Glutamatergic neuron (in vitro differentiated cells): ENCODE measurements around the gene ERICH4. TPM values are rescaled to one million over a fixed set of nuclear protein-coding genes. Genes with fewer than 3 reads are reported as not detected.
"Not testable (repeated sequence)": the region's sequence is repeated elsewhere in the genome, so short reads cannot be mapped to it uniquely, and the experiment has no call there.

ENCODE experiments used
- DNase-seq: peaks from one replicate; pipeline ENCODE4 v3.0.0; 2022
- H3K27ac Mint-ChIP-seq: one replicate; pipeline ENCODE4 v1.8.0; 2020; ENCODE audit warnings: mild to moderate bottlenecking, mixed read lengths, inconsistent platforms; ENCODE audit not compliant: unreplicated experiment
- H3K27me3 Mint-ChIP-seq: one replicate; pipeline ENCODE4 v1.8.0; 2020; ENCODE audit warnings: mild to moderate bottlenecking, moderate library complexity, mixed read lengths, inconsistent platforms; ENCODE audit not compliant: unreplicated experiment
- H3K36me3 Mint-ChIP-seq: one replicate; pipeline ENCODE4 v1.8.0; 2020; ENCODE audit warnings: mild to moderate bottlenecking, mixed read lengths, inconsistent platforms; ENCODE audit not compliant: unreplicated experiment
- H3K4me1 Mint-ChIP-seq: one replicate; pipeline ENCODE4 v1.8.0; 2020; ENCODE audit warnings: mild to moderate bottlenecking, low read depth, mixed read lengths, inconsistent platforms; ENCODE audit not compliant: unreplicated experiment
- H3K4me3 Mint-ChIP-seq: one replicate; pipeline ENCODE4 v1.8.0; 2020; ENCODE audit warnings: mild to moderate bottlenecking, mixed read lengths, inconsistent platforms; ENCODE audit not compliant: unreplicated experiment
- H3K9me3 Mint-ChIP-seq: one replicate; pipeline ENCODE4 v1.8.0; 2020; ENCODE audit warnings: mild to moderate bottlenecking, moderate library complexity, mixed read lengths, inconsistent platforms; ENCODE audit not compliant: unreplicated experiment
- total RNA-seq: library from RNA; stranded (reverse); fragmentation: NEBNext Ultra II Directional; extraction: Animal tissue kit (Norgen Biotek cat#: 25700); gene quantifications from one replicate; pipeline ENCODE4 v1.2.1, GENCODE V29; 2021; ENCODE audit not compliant: unreplicated experiment
- TF ChIP-seq, protein P1 (sequence below): fragments of 200-600 bp; sonication (generic); IDR thresholded peaks from one replicate; pipeline ENCODE4 v1.5.0; 2021; ENCODE audit not compliant: partially characterized antibody, unreplicated experiment

Gene ERICH4
- total RNA-seq, 1 donor from 2014 or later, result not detected

GRCh38 chr19:41428481-41428859 lies 14.5 kb upstream of the ERICH4 start:
- TF ChIP-seq, protein P1, sequence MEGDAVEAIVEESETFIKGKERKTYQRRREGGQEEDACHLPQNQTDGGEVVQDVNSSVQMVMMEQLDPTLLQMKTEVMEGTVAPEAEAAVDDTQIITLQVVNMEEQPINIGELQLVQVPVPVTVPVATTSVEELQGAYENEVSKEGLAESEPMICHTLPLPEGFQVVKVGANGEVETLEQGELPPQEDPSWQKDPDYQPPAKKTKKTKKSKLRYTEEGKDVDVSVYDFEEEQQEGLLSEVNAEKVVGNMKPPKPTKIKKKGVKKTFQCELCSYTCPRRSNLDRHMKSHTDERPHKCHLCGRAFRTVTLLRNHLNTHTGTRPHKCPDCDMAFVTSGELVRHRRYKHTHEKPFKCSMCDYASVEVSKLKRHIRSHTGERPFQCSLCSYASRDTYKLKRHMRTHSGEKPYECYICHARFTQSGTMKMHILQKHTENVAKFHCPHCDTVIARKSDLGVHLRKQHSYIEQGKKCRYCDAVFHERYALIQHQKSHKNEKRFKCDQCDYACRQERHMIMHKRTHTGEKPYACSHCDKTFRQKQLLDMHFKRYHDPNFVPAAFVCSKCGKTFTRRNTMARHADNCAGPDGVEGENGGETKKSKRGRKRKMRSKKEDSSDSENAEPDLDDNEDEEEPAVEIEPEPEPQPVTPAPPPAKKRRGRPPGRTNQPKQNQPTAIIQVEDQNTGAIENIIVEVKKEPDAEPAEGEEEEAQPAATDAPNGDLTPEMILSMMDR, result no peak
- Mint-ChIP-seq H3K27ac (peak overlapping the region; percentile 85), H3K4me3 (peak overlapping the region; percentile 81), H3K36me3 (no peaks in the 10 kb centered on the region), H3K27me3 (peaks cover 11% of the 10 kb centered on the region), H3K4me1 (peaks cover 13% of the 10 kb centered on the region), H3K9me3 (peaks cover 7% of the 10 kb centered on the region)
- no peak for DNase-seq

GRCh38 chr19:41430922-41431321 lies 12.0 kb upstream of the ERICH4 start:
- H3K27ac Mint-ChIP-seq, result peak overlapping the region; percentile 44
- peaks cover 7% of the 10 kb centered on the region for H3K9me3 Mint-ChIP-seq
- no peaks in the 10 kb centered on the region for H3K36me3 Mint-ChIP-seq

GRCh38 chr19:41431426-41432386 lies 11.2 kb upstream of the ERICH4 start:
- TF ChIP-seq, protein P1, result no peak
- H3K27ac Mint-ChIP-seq, result peak overlapping the region; percentile 22
- H3K4me3 Mint-ChIP-seq, result peak overlapping the region; percentile 55
- H3K27me3 Mint-ChIP-seq, result peaks cover 11% of the 10 kb centered on the region
- peaks cover 11% of the 10 kb centered on the region for H3K4me1 Mint-ChIP-seq
- peaks cover 9% of the 10 kb centered on the region for H3K9me3 Mint-ChIP-seq
- H3K36me3 Mint-ChIP-seq, result no peaks in the 10 kb centered on the region
- DNase-seq, result no peak

More at GRCh38 chr19:41430922-41431321, 12.0 kb upstream of the ERICH4 start:
- H3K4me3 Mint-ChIP-seq, result peak overlapping the region; percentile 21
- DNase-seq, result no peak
- TF ChIP-seq, protein P1, result no peak
- peaks cover 12% of the 10 kb centered on the region for H3K4me1 Mint-ChIP-seq
- peaks cover 11% of the 10 kb centered on the region for H3K27me3 Mint-ChIP-seq

GRCh38 chr19:41433171-41433570 lies 9.8 kb upstream of the ERICH4 start:
- Mint-ChIP-seq H3K36me3 (peaks cover 4% of the 10 kb centered on the region), H3K9me3 (peaks cover 2% of the 10 kb centered on the region), H3K27ac (no peak overlapping the region), H3K27me3 (peaks cover 4% of the 10 kb centered on the region), H3K4me1 (peaks cover 6% of the 10 kb centered on the region), H3K4me3 (no peak overlapping the region)
- TF ChIP-seq, protein P1, result no peak
- DNase-seq, result no peak

GRCh38 chr19:41434450-41434849 lies 8.5 kb upstream of the ERICH4 start:
- TF ChIP-seq, protein P1, result no peak
- no peak overlapping the region for H3K27ac Mint-ChIP-seq
- H3K4me1 Mint-ChIP-seq, result peaks cover 8% of the 10 kb centered on the region
- peaks cover 4% of the 10 kb centered on the region for H3K36me3 Mint-ChIP-seq
- peaks cover 2% of the 10 kb centered on the region for H3K9me3 Mint-ChIP-seq
- peaks cover 4% of the 10 kb centered on the region for H3K27me3 Mint-ChIP-seq
- no peak overlapping the region for H3K4me3 Mint-ChIP-seq
- DNase-seq, result no peak

GRCh38 chr19:41435376-41435775 lies 7.6 kb upstream of the ERICH4 start:
- not testable (repeated sequence) for H3K4me1 Mint-ChIP-seq, H3K27me3 Mint-ChIP-seq, H3K36me3 Mint-ChIP-seq, H3K9me3 Mint-ChIP-seq, DNase-seq, H3K27ac Mint-ChIP-seq, H3K4me3 Mint-ChIP-seq
